ENCODE data around the gene ISM2.

The ISM2 gene

GRCh38 chr14:77544571-77544970 lies 46.0 kb upstream of the ISM2 start:
- Histone ChIP-seq H2AFZ (ENCODE audit: low read length) (no peak overlapping the region), H3F3A (ENCODE audit: insufficient read depth, low read length) (no peaks in the 10 kb centered on the region), H3K4me2 (ENCODE audit: low read length) (no peak overlapping the region), H3K36me3 (ENCODE audit: insufficient read depth, low read length) (peaks cover 30% of the 10 kb centered on the region), H3K79me2 (ENCODE audit: insufficient read depth, low read length) (no peaks in the 10 kb centered on the region), H3K27me3 (ENCODE audit: insufficient read depth, low read length) (no peaks in the 10 kb centered on the region), H3K4me1 (ENCODE audit: insufficient read depth, low read length, severe bottlenecking) (peaks cover 30% of the 10 kb centered on the region), H3K9ac (ENCODE audit: low read length) (no peak overlapping the region), H3K27ac (ENCODE audit: low read depth, low read length, poor library complexity, severe bottlenecking) (no peak overlapping the region), H3K9me3 (ENCODE audit: low read length) (no peaks in the 10 kb centered on the region), H3K9me2 (ENCODE audit: low read depth, low read length) (no peaks in the 10 kb centered on the region), H3K4me3 (ENCODE audit: low read depth, low read length, poor library complexity, severe bottlenecking) (no peak overlapping the region), H4K20me1 (ENCODE audit: insufficient read depth, low read length) (no peaks in the 10 kb centered on the region)
- no peak for TF ChIP-seq EZH2 (IDR thresholded peaks at IDR 0.05; ENCODE audit: borderline replicate concordance, low read length)
- no peak for TF ChIP-seq CTCF (IDR thresholded peaks at IDR 0.05; ENCODE audit: low read length)

GRCh38 chr14:77543637-77544334 lies 45.2 kb upstream of the ISM2 start:
- Histone ChIP-seq H3K4me3 (ENCODE audit: low read depth, low read length, poor library complexity, severe bottlenecking) (no peak overlapping the region), H3K27me3 (ENCODE audit: insufficient read depth, low read length) (no peaks in the 10 kb centered on the region), H3K9me3 (ENCODE audit: low read length) (no peaks in the 10 kb centered on the region), H3K36me3 (ENCODE audit: insufficient read depth, low read length) (peaks cover 22% of the 10 kb centered on the region; the same call in 1 of the 2 replicates), H3K4me1 (ENCODE audit: insufficient read depth, low read length, severe bottlenecking) (peaks cover 30% of the 10 kb centered on the region), H3K9ac (ENCODE audit: low read length) (no peak overlapping the region), H3K4me2 (ENCODE audit: low read length) (no peak overlapping the region), H3F3A (ENCODE audit: insufficient read depth, low read length) (no peaks in the 10 kb centered on the region), H4K20me1 (ENCODE audit: insufficient read depth, low read length) (no peaks in the 10 kb centered on the region), H3K27ac (ENCODE audit: low read depth, low read length, poor library complexity, severe bottlenecking) (peak overlapping the region; percentile 14), H2AFZ (ENCODE audit: low read length) (no peak overlapping the region), H3K79me2 (ENCODE audit: insufficient read depth, low read length) (no peaks in the 10 kb centered on the region), H3K9me2 (ENCODE audit: low read depth, low read length) (no peaks in the 10 kb centered on the region)
- TF ChIP-seq CTCF (IDR thresholded peaks at IDR 0.05; ENCODE audit: low read length), result no peak
- TF ChIP-seq EZH2 (IDR thresholded peaks at IDR 0.05; ENCODE audit: borderline replicate concordance, low read length), result no peak

- TF ChIP-seq CTCF (IDR thresholded peaks at IDR 0.05; ENCODE audit: low read length), result no peak
- TF ChIP-seq EZH2 (IDR thresholded peaks at IDR 0.05; ENCODE audit: borderline replicate concordance, low read length), result no peak
- Histone ChIP-seq H3K9me3 (ENCODE audit: low read length) (no peaks in the 10 kb centered on the region), H3K9ac (ENCODE audit: low read length) (no peak overlapping the region), H3K79me2 (ENCODE audit: insufficient read depth, low read length) (no peaks in the 10 kb centered on the region), H4K20me1 (ENCODE audit: insufficient read depth, low read length) (no peaks in the 10 kb centered on the region), H3K27ac (ENCODE audit: low read depth, low read length, poor library complexity, severe bottlenecking) (peak overlapping the region; percentile 48), H3K9me2 (ENCODE audit: low read depth, low read length) (no peaks in the 10 kb centered on the region), H3K4me3 (ENCODE audit: low read depth, low read length, poor library complexity, severe bottlenecking) (no peak overlapping the region), H2AFZ (ENCODE audit: low read length) (no peak overlapping the region), H3K27me3 (ENCODE audit: insufficient read depth, low read length) (no peaks in the 10 kb centered on the region), H3K36me3 (ENCODE audit: insufficient read depth, low read length) (peaks cover 16% of the 10 kb centered on the region; the same call in 1 of the 2 replicates), H3K4me1 (ENCODE audit: insufficient read depth, low read length, severe bottlenecking) (peaks cover 30% of the 10 kb centered on the region), H3F3A (ENCODE audit: insufficient read depth, low read length) (no peaks in the 10 kb centered on the region), H3K4me2 (ENCODE audit: low read length) (no peak overlapping the region)
These were observed 44.6 kb upstream of the ISM2 start for GRCh38 chr14:77543240-77543551.

All from OCI-LY1 (cell line).